GM23338 (cell line): Measurements from ENCODE around the gene DNAH17. TPM values are rescaled to one million over a fixed set of nuclear protein-coding genes. Genes with fewer than 3 reads are reported as not detected.

ENCODE experiments used
- ATAC-seq: fragments of 200-7000 bp; cut with Tn5 transposase; 3 replicates; pipeline ENCODE4 v1.9.1; 2020
- DNase-seq: peaks from one replicate; pipeline ENCODE4 v3.0.0-alpha.2; 2015; ENCODE audit warnings: low spot score
- H2AFZ ChIP-seq: fragments of 200-600 bp; sonication (generic); 2 replicates; pipeline ENCODE4 v1.8.0; 2016; ENCODE audit warnings: antibody characterized with exemption, mild to moderate bottlenecking, moderate library complexity
- H3F3A ChIP-seq: fragments of 200-600 bp; sonication (generic); replicated peaks from 2 replicates; pipeline ENCODE4 v1.8.0; 2017; ENCODE audit warnings: antibody characterized with exemption, mixed run types, low read depth
- H3K27ac ChIP-seq: fragments of 200-600 bp; sonication (generic); 2 replicates; pipeline ENCODE4 v1.6.1; 2016; ENCODE audit warnings: low read depth
- H3K27me3 ChIP-seq: fragments of 200-600 bp; sonication (generic); 2 replicates; pipeline ENCODE4 v1.8.0; 2016; ENCODE audit warnings: mild to moderate bottlenecking, mixed run types, moderate library complexity; ENCODE audit not compliant: insufficient read depth
- H3K36me3 ChIP-seq: fragments of 200-600 bp; sonication (generic); 2 replicates; pipeline ENCODE4 v1.8.0; 2016; ENCODE audit warnings: mild to moderate bottlenecking; ENCODE audit not compliant: insufficient read depth
- H3K4me1 ChIP-seq: fragments of 200-600 bp; sonication (generic); 2 replicates; pipeline ENCODE4 v1.8.0; 2016; ENCODE audit warnings: mild to moderate bottlenecking, moderate library complexity; ENCODE audit not compliant: insufficient read depth
- H3K4me2 ChIP-seq: fragments of 200-600 bp; sonication (generic); 2 replicates; pipeline ENCODE4 v1.7.1; 2017; ENCODE audit warnings: mixed run types
- H3K4me3 ChIP-seq: fragments of 200-600 bp; sonication (generic); 2 replicates; pipeline ENCODE4 v1.6.1; 2016; ENCODE audit warnings: mixed run types
- H3K79me2 ChIP-seq: fragments of 200-600 bp; sonication (generic); replicated peaks from 2 replicates; pipeline ENCODE4 v1.8.0; 2017; ENCODE audit warnings: mild to moderate bottlenecking; ENCODE audit not compliant: insufficient read depth
- H3K9me2 ChIP-seq: fragments of 200-600 bp; sonication (generic); 2 replicates; pipeline ENCODE4 v1.8.0; 2017; ENCODE audit not compliant: insufficient read depth
- H4K20me1 ChIP-seq: fragments of 200-600 bp; sonication (generic); replicated peaks from 2 replicates; pipeline ENCODE4 v1.8.0; 2017; ENCODE audit warnings: mild to moderate bottlenecking; ENCODE audit not compliant: insufficient read depth
- H3K27ac Mint-ChIP-seq: 2 replicates; pipeline ENCODE4 v1.8.0; 2020; ENCODE audit warnings: inconsistent platforms, mild to moderate bottlenecking, moderate library complexity, mixed read lengths
- H3K27me3 Mint-ChIP-seq: 3 replicates; pipeline ENCODE4 v1.8.0; 2022; ENCODE audit warnings: low read depth, mild to moderate bottlenecking, moderate library complexity, mixed read lengths, inconsistent platforms; ENCODE audit not compliant: insufficient read depth, poor library complexity
- H3K36me3 Mint-ChIP-seq: 3 replicates; pipeline ENCODE4 v1.8.0; 2021; ENCODE audit warnings: low read depth, mild to moderate bottlenecking, inconsistent platforms, moderate library complexity, mixed read lengths
- H3K4me1 Mint-ChIP-seq: 3 replicates; pipeline ENCODE4 v1.8.0; 2020; ENCODE audit warnings: mild to moderate bottlenecking, inconsistent platforms, mixed read lengths
- H3K4me3 Mint-ChIP-seq: 3 replicates; pipeline ENCODE4 v1.8.0; 2021; ENCODE audit warnings: moderate library complexity, mild to moderate bottlenecking, inconsistent platforms, mixed read lengths
- H3K9me3 Mint-ChIP-seq: 3 replicates; pipeline ENCODE4 v1.8.0; 2020; ENCODE audit warnings: moderate library complexity, mild to moderate bottlenecking, inconsistent platforms, mixed read lengths
- CREB1 ChIP-seq: fragments of 250-450 bp; sonication (Bioruptor Pico); IDR thresholded peaks from 2 replicates; pipeline ENCODE4 v1.5.0; 2020; ENCODE audit warnings: low read depth, mild to moderate bottlenecking, moderate library complexity
- EZH2 ChIP-seq: fragments of 200-600 bp; sonication (generic); IDR thresholded peaks from one replicate; pipeline ENCODE4 v1.8.0; 2017; ENCODE audit warnings: antibody characterized with exemption, mild to moderate bottlenecking, low read depth; ENCODE audit not compliant: unreplicated experiment
- EZH2phosphoT487 ChIP-seq: fragments of 200-600 bp; sonication (generic); IDR thresholded peaks from one replicate; pipeline ENCODE4 v1.8.1; 2018; ENCODE audit warnings: antibody characterized with exemption; ENCODE audit not compliant: unreplicated experiment
- JUNB ChIP-seq: IDR thresholded peaks from one replicate; pipeline ENCODE4 v1.6.1; 2016; ENCODE audit warnings: antibody characterized with exemption; ENCODE audit not compliant: unreplicated experiment
- POLR2AphosphoS5 ChIP-seq: IDR thresholded peaks from 2 replicates; pipeline ENCODE4 v1.6.1; 2016; ENCODE audit warnings: antibody characterized with exemption, low read depth
- ZNF114 ChIP-seq: fragments of 250-450 bp; sonication (Bioruptor Pico); IDR thresholded peaks from 2 replicates; pipeline ENCODE4 v1.5.0; 2020; ENCODE audit warnings: mild to moderate bottlenecking, moderate library complexity
- ZNF331 ChIP-seq: fragments of 250-450 bp; sonication (Bioruptor Pico); IDR thresholded peaks from 2 replicates; pipeline ENCODE4 v1.5.0; 2020; ENCODE audit warnings: low read depth, mild to moderate bottlenecking, moderate library complexity
- polyA plus RNA-seq: library from polyadenylated mRNA; unstranded; fragments of >200 nt; fragmentation: Nextera tagmentation; extraction: Ambion mirVana; gene quantifications from 2 replicates; pipeline ENCODE4 v1.2.1, GENCODE V29; 2016
- total RNA-seq: library from RNA; depleted of rRNA; stranded (reverse); fragments of >200 nt; shearing (Covaris generic); gene quantifications from 2 replicates; pipeline ENCODE4 v1.2.3, GENCODE V29; 2014
- TF ChIP-seq, protein P1 (sequence below): fragments of 250-450 bp; sonication (Bioruptor Pico); IDR thresholded peaks from 2 replicates; pipeline ENCODE4 v1.5.0; 2020; ENCODE audit warnings: mild to moderate bottlenecking, moderate library complexity
- TF ChIP-seq, protein P2 (sequence below): IDR thresholded peaks from one replicate; pipeline ENCODE4 v1.6.1; 2018; ENCODE audit warnings: antibody characterized with exemption; ENCODE audit not compliant: unreplicated experiment
- TF ChIP-seq, protein P3 (sequence below): IDR thresholded peaks from 2 replicates; pipeline ENCODE4 v1.6.1; 2016; ENCODE audit warnings: antibody characterized with exemption
- TF ChIP-seq, protein P4 (sequence below), 2 experiments: fragments of 200-600 bp in 1 of 2; sonication (generic) in 1 of 2; conservative IDR thresholded peaks; 2 replicates each; pipeline versions ENCODE4 v1.5.1 to v1.6.1; 2016 to 2017; ENCODE audit warnings: antibody characterized with exemption in 2 of 2, low read depth in 2 of 2, mild to moderate bottlenecking in 2 of 2, moderate library complexity in 1 of 2

The DNAH17 gene
- total and polyA plus RNA-seq, 2 experiments from 2014 or later = 0.59 to 2.0 TPM

DNA sequence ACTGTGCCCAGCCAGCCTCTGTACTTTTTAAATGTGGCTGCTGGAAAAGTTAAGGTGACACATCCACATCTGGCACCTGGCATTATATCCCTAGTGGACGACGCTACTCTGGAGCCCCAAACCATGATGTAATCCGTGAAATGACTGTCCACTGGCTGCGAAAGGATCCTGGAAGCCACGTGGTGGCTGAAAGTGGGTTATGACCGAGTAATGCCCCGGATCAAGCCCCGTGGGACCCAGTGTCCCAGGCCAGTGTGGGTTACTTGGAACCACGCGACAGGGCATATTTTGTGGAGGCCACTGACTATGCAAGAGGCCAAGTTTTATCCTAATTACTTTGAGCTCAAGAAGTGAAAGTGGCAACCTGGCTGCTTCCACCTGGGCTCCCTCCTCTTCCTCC lies 119.1 kb downstream of the DNAH17 start:
- Mint-ChIP-seq H3K4me3 (no peak overlapping the region), H3K27me3 (peaks cover 1% of the 10 kb centered on the region), H3K4me1 (0 out of 3 replicates have a peak, but pooled peaks cover 5% of the 10 kb centered on the region), H3K9me3 (no peaks in the 10 kb centered on the region), H3K36me3 (no peaks in the 10 kb centered on the region), H3K27ac (no peak overlapping the region)
- H2AFZ ChIP-seq = no peak overlapping the region; the same call in 1 of the 2 replicates
- H3K4me2 ChIP-seq = no peak overlapping the region
- no peaks in the 10 kb centered on the region for H3K79me2 ChIP-seq
- ATAC-seq (no peak), DNase-seq (no peak)
- H3K36me3 ChIP-seq = no peaks in the 10 kb centered on the region
- no peaks in the 10 kb centered on the region for H3F3A ChIP-seq
- no peaks in the 10 kb centered on the region for H3K27me3 ChIP-seq
- H3K4me1 ChIP-seq = no peaks in the 10 kb centered on the region
- TF ChIP-seq CREB1 = no peak
- no peak for TF ChIP-seq POLR2AphosphoS5
- TF ChIP-seq EZH2phosphoT487 = no peak
- TF ChIP-seq, protein P1, sequence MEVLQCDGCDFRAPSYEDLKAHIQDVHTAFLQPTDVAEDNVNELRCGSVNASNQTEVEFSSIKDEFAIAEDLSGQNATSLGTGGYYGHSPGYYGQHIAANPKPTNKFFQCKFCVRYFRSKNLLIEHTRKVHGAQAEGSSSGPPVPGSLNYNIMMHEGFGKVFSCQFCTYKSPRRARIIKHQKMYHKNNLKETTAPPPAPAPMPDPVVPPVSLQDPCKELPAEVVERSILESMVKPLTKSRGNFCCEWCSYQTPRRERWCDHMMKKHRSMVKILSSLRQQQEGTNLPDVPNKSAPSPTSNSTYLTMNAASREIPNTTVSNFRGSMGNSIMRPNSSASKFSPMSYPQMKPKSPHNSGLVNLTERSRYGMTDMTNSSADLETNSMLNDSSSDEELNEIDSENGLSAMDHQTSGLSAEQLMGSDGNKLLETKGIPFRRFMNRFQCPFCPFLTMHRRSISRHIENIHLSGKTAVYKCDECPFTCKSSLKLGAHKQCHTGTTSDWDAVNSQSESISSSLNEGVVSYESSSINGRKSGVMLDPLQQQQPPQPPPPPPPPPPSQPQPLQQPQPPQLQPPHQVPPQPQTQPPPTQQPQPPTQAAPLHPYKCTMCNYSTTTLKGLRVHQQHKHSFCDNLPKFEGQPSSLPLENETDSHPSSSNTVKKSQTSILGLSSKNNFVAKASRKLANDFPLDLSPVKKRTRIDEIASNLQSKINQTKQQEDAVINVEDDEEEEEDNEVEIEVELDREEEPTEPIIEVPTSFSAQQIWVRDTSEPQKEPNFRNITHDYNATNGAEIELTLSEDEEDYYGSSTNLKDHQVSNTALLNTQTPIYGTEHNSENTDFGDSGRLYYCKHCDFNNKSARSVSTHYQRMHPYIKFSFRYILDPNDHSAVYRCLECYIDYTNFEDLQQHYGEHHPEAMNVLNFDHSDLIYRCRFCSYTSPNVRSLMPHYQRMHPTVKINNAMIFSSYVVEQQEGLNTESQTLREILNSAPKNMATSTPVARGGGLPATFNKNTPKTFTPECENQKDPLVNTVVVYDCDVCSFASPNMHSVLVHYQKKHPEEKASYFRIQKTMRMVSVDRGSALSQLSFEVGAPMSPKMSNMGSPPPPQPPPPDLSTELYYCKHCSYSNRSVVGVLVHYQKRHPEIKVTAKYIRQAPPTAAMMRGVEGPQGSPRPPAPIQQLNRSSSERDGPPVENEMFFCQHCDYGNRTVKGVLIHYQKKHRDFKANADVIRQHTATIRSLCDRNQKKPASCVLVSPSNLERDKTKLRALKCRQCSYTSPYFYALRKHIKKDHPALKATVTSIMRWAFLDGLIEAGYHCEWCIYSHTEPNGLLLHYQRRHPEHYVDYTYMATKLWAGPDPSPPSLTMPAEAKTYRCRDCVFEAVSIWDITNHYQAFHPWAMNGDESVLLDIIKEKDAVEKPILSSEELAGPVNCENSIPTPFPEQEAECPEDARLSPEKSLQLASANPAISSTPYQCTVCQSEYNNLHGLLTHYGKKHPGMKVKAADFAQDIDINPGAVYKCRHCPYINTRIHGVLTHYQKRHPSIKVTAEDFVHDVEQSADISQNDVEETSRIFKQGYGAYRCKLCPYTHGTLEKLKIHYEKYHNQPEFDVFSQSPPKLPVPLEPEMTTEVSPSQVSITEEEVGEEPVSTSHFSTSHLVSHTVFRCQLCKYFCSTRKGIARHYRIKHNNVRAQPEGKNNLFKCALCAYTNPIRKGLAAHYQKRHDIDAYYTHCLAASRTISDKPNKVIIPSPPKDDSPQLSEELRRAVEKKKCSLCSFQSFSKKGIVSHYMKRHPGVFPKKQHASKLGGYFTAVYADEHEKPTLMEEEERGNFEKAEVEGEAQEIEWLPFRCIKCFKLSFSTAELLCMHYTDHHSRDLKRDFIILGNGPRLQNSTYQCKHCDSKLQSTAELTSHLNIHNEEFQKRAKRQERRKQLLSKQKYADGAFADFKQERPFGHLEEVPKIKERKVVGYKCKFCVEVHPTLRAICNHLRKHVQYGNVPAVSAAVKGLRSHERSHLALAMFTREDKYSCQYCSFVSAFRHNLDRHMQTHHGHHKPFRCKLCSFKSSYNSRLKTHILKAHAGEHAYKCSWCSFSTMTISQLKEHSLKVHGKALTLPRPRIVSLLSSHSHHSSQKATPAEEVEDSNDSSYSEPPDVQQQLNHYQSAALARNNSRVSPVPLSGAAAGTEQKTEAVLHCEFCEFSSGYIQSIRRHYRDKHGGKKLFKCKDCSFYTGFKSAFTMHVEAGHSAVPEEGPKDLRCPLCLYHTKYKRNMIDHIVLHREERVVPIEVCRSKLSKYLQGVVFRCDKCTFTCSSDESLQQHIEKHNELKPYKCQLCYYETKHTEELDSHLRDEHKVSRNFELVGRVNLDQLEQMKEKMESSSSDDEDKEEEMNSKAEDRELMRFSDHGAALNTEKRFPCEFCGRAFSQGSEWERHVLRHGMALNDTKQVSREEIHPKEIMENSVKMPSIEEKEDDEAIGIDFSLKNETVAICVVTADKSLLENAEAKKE = no peak
- no peak for TF ChIP-seq ZNF331
- TF ChIP-seq, protein P2, sequence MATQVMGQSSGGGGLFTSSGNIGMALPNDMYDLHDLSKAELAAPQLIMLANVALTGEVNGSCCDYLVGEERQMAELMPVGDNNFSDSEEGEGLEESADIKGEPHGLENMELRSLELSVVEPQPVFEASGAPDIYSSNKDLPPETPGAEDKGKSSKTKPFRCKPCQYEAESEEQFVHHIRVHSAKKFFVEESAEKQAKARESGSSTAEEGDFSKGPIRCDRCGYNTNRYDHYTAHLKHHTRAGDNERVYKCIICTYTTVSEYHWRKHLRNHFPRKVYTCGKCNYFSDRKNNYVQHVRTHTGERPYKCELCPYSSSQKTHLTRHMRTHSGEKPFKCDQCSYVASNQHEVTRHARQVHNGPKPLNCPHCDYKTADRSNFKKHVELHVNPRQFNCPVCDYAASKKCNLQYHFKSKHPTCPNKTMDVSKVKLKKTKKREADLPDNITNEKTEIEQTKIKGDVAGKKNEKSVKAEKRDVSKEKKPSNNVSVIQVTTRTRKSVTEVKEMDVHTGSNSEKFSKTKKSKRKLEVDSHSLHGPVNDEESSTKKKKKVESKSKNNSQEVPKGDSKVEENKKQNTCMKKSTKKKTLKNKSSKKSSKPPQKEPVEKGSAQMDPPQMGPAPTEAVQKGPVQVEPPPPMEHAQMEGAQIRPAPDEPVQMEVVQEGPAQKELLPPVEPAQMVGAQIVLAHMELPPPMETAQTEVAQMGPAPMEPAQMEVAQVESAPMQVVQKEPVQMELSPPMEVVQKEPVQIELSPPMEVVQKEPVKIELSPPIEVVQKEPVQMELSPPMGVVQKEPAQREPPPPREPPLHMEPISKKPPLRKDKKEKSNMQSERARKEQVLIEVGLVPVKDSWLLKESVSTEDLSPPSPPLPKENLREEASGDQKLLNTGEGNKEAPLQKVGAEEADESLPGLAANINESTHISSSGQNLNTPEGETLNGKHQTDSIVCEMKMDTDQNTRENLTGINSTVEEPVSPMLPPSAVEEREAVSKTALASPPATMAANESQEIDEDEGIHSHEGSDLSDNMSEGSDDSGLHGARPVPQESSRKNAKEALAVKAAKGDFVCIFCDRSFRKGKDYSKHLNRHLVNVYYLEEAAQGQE = no peak
- TF ChIP-seq, protein P3, sequence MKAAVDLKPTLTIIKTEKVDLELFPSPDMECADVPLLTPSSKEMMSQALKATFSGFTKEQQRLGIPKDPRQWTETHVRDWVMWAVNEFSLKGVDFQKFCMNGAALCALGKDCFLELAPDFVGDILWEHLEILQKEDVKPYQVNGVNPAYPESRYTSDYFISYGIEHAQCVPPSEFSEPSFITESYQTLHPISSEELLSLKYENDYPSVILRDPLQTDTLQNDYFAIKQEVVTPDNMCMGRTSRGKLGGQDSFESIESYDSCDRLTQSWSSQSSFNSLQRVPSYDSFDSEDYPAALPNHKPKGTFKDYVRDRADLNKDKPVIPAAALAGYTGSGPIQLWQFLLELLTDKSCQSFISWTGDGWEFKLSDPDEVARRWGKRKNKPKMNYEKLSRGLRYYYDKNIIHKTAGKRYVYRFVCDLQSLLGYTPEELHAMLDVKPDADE = no peak
- no peak for TF ChIP-seq EZH2
- TF ChIP-seq JUNB = no peak
- no peak for TF ChIP-seq ZNF114 (CRISPR knock-in tag)
- TF ChIP-seq, protein P4, sequence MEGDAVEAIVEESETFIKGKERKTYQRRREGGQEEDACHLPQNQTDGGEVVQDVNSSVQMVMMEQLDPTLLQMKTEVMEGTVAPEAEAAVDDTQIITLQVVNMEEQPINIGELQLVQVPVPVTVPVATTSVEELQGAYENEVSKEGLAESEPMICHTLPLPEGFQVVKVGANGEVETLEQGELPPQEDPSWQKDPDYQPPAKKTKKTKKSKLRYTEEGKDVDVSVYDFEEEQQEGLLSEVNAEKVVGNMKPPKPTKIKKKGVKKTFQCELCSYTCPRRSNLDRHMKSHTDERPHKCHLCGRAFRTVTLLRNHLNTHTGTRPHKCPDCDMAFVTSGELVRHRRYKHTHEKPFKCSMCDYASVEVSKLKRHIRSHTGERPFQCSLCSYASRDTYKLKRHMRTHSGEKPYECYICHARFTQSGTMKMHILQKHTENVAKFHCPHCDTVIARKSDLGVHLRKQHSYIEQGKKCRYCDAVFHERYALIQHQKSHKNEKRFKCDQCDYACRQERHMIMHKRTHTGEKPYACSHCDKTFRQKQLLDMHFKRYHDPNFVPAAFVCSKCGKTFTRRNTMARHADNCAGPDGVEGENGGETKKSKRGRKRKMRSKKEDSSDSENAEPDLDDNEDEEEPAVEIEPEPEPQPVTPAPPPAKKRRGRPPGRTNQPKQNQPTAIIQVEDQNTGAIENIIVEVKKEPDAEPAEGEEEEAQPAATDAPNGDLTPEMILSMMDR (conservative IDR thresholded peaks at IDR 0.05; ENCODE audit: low read depth in 2 of 2) = no peak
- no peak overlapping the region for H3K27ac ChIP-seq
- no peaks in the 10 kb centered on the region for H4K20me1 ChIP-seq
- no peaks in the 10 kb centered on the region for H3K9me2 ChIP-seq
- H3K4me3 ChIP-seq = no peak overlapping the region
